ENCODE measurements around the gene MYADML2.

GRCh38 chr17:81993729-81994592 is 46.9 kb upstream of the MYADML2 start:
- TF ChIP-seq CTCF (IDR thresholded peaks at IDR 0.05; ENCODE audit: low read depth, low read length), result no peak
- no peak for TF ChIP-seq EZH2phosphoT487 (IDR thresholded peaks at IDR 0.05; ENCODE audit: low read depth)
